Lower lobe of right lung (tissue), 2 donors: ENCODE data around the gene GNB1. TPM values are rescaled to one million over a fixed set of nuclear protein-coding genes. Genes with fewer than 3 reads are reported as not detected.

ENCODE experiments used
- ATAC-seq, 2 donors: fragments of 200-7000 bp; cut with Tn5 transposase; one replicate each; pipeline ENCODE4 v1.9.1; 2020 to 2022; ENCODE audit warnings: mild to moderate bottlenecking in 2 of 2, moderate library complexity in 2 of 2
- DNase-seq: peaks from one replicate; pipeline ENCODE4 v3.0.0-alpha.2; 2020
- H3K27ac ChIP-seq: fragments of 200-600 bp; one replicate; pipeline ENCODE4 v1.8.0; 2022
- H3K27me3 ChIP-seq: fragments of 200-600 bp; one replicate; pipeline ENCODE4 v1.8.0; 2022; ENCODE audit warnings: low read depth
- H3K36me3 ChIP-seq: fragments of 200-600 bp; one replicate; pipeline ENCODE4 v1.8.0; 2022; ENCODE audit warnings: mild to moderate bottlenecking
- H3K4me1 ChIP-seq: fragments of 200-600 bp; one replicate; pipeline ENCODE4 v1.8.0; 2022
- H3K4me3 ChIP-seq: fragments of 200-600 bp; one replicate; pipeline ENCODE4 v1.8.0; 2022; ENCODE audit warnings: mild to moderate bottlenecking
- H3K9me3 ChIP-seq: fragments of 200-600 bp; one replicate; pipeline ENCODE4 v1.8.0; 2022
- CTCF ChIP-seq: fragments of 200-600 bp; IDR thresholded peaks from one replicate; pipeline ENCODE4 v1.8.0; 2022; ENCODE audit warnings: antibody characterized with exemption, mild to moderate bottlenecking
- intact Hi-C: fragments of 100-400 bp; cut with DNase I; formaldehyde crosslinking; loops from one replicate; pipeline ENCODE4 v1.11.0; 2022
- total RNA-seq: library from RNA; stranded (reverse); fragmentation: NEBNext Ultra II Directional; extraction: Animal tissue kit (Norgen Biotek cat#: 25700); gene quantifications from one replicate; pipeline ENCODE4 v1.2.1, GENCODE V29; 2021
- donor health status: DM: no; HTN: yes; CAD: no; lungs with severe emphysema.

The GNB1 gene
- total RNA-seq, 1 donor from 2014 or later, result 341 TPM

- Histone ChIP-seq H3K4me1 (no peaks in the 10 kb centered on the region), H3K4me3 (no peak overlapping the region), H3K27me3 (no peaks in the 10 kb centered on the region), H3K9me3 (no peaks in the 10 kb centered on the region), H3K27ac (no peak overlapping the region), H3K36me3 (peaks cover 81% of the 10 kb centered on the region)
- DNase-seq (no peak), ATAC-seq (no peak)
- TF ChIP-seq CTCF, result no peak
- intact Hi-C loops, result no loop called here
Measured at GRCh38 chr1:1819762-1820161, 71.1 kb downstream of the GNB1 start.

GRCh38 chr1:1817221-1817620 is 73.7 kb downstream of the GNB1 start:
- Histone ChIP-seq H3K27me3 (no peaks in the 10 kb centered on the region), H3K36me3 (peaks cover 81% of the 10 kb centered on the region)
- intact Hi-C loops, result no loop called here

GRCh38 chr1:1815606-1816281 is 75.1 kb downstream of the GNB1 start:
- no peaks in the 10 kb centered on the region for H3K4me1 ChIP-seq
- ATAC-seq (peak in 1 of 2 donors; percentile 11), DNase-seq (no peak)
- H3K9me3 ChIP-seq, result no peaks in the 10 kb centered on the region
- intact Hi-C loops, result no loop called here
- H3K27ac ChIP-seq, result no peak overlapping the region
- no peaks in the 10 kb centered on the region for H3K27me3 ChIP-seq
- peaks cover 82% of the 10 kb centered on the region for H3K36me3 ChIP-seq
- H3K4me3 ChIP-seq, result no peak overlapping the region
- TF ChIP-seq CTCF, result no peak

More at GRCh38 chr1:1817221-1817620, 73.7 kb downstream of the GNB1 start:
- Histone ChIP-seq H3K9me3 (no peaks in the 10 kb centered on the region), H3K27ac (no peak overlapping the region), H3K4me1 (no peaks in the 10 kb centered on the region), H3K4me3 (no peak overlapping the region)
- no peak for TF ChIP-seq CTCF
- no peak for ATAC-seq
- no peak for DNase-seq

- Histone ChIP-seq H3K27me3 (no peaks in the 10 kb centered on the region), H3K4me3 (no peak overlapping the region), H3K4me1 (no peaks in the 10 kb centered on the region), H3K9me3 (no peaks in the 10 kb centered on the region), H3K36me3 (peaks cover 87% of the 10 kb centered on the region), H3K27ac (no peak overlapping the region)
- ATAC-seq, result no peak
- intact Hi-C loops, result no loop called here
- no peak for DNase-seq
- TF ChIP-seq CTCF, result no peak
Measured at GRCh38 chr1:1809489-1809888, 81.4 kb downstream of the GNB1 start.

- Histone ChIP-seq H3K9me3 (no peaks in the 10 kb centered on the region), H3K27me3 (no peaks in the 10 kb centered on the region), H3K4me1 (no peaks in the 10 kb centered on the region), H3K36me3 (peaks cover 87% of the 10 kb centered on the region), H3K4me3 (no peak overlapping the region), H3K27ac (no peak overlapping the region)
- DNase-seq, result no peak
- TF ChIP-seq CTCF, result no peak
- intact Hi-C loops, result no loop called here
- no peak for ATAC-seq
Measured at GRCh38 chr1:1808206-1808605, 82.7 kb downstream of the GNB1 start.
